ENCODE measurements around the gene ERI3. TPM values are rescaled to one million over a fixed set of nuclear protein-coding genes. Genes with fewer than 3 reads are reported as not detected.

Gene ERI3
- total and polyA plus RNA-seq, 9 of the 15 experiments (the other 6 are each of a cell fraction or from before 2014, with no cell fraction given): 47.8 to 93.4 (median 67.2) TPM

DNA sequence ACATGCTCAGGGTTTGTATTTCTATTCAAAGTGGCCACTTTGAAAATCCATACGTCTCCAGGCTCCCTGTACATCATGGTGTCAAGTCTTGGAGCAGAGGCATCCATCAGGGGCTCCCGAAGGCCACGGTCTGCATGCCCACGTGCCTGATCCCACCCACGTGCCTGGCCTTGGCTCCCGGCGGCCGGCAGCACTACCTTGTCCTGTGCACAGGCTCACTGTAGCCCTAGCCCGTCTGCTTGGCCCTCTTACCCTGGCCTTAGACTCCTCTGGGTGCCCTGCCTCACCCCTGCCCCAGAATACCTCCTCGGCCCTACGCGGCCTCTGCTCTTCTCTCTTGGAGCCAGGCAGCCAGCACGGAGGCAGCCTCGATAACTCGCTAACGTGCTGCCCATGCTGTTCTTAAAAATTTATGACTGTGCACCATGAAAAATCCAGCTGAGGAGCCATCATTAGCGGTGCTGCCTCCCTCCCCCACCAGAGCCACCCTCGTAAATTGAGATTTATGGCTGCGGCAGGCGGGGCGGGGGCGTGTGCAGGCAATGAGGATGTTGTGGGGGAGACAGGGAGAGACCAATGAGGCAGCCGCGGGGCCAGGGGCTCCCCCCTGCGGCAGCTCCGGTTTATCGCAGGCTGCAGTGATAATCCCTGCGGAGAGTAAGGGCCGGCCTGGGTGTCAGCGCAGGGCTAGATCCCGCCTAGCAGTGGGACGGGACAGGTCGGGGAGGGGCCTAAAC, 117.2 kb downstream of the ERI3 start (continued):
- 0 out of 2 replicates have a peak, but pooled peaks have one; percentile 30 for TF ChIP-seq JUND (IDR thresholded peaks at IDR 0.05; ENCODE audit: borderline replicate concordance, low read depth, low read length)
- TF ChIP-seq JUND (tag; IDR thresholded peaks at IDR 0.05; ENCODE audit: borderline replicate concordance, low read depth, low read length): no peak; the same call in 2 of the 3 replicates
- no peak for TF ChIP-seq COPS2 (conservative IDR thresholded peaks at IDR 0.05)
- TF ChIP-seq SRSF7 (optimal IDR thresholded peaks at IDR 0.05; ENCODE audit: low read depth, low read length): no peak
- TF ChIP-seq ZBTB12 (CRISPR knock-in tag; IDR thresholded peaks at IDR 0.05): no peak
- no peak for TF ChIP-seq BCLAF1 (IDR thresholded peaks at IDR 0.05; ENCODE audit: borderline replicate concordance in 1 of 2, control insufficient read depth in 1 of 2, low read depth in 2 of 2, low read length in 1 of 2)
- TF ChIP-seq TEAD2 (tag; IDR thresholded peaks at IDR 0.05): no peak
- no peak for TF ChIP-seq FUS (optimal IDR thresholded peaks at IDR 0.05; ENCODE audit: low read depth, low read length)
- TF ChIP-seq TCF3 (CRISPR knock-in tag; IDR thresholded peaks at IDR 0.05): peak; percentile 36; the same call in 1 of the 2 replicates
- TF ChIP-seq, protein P1, sequence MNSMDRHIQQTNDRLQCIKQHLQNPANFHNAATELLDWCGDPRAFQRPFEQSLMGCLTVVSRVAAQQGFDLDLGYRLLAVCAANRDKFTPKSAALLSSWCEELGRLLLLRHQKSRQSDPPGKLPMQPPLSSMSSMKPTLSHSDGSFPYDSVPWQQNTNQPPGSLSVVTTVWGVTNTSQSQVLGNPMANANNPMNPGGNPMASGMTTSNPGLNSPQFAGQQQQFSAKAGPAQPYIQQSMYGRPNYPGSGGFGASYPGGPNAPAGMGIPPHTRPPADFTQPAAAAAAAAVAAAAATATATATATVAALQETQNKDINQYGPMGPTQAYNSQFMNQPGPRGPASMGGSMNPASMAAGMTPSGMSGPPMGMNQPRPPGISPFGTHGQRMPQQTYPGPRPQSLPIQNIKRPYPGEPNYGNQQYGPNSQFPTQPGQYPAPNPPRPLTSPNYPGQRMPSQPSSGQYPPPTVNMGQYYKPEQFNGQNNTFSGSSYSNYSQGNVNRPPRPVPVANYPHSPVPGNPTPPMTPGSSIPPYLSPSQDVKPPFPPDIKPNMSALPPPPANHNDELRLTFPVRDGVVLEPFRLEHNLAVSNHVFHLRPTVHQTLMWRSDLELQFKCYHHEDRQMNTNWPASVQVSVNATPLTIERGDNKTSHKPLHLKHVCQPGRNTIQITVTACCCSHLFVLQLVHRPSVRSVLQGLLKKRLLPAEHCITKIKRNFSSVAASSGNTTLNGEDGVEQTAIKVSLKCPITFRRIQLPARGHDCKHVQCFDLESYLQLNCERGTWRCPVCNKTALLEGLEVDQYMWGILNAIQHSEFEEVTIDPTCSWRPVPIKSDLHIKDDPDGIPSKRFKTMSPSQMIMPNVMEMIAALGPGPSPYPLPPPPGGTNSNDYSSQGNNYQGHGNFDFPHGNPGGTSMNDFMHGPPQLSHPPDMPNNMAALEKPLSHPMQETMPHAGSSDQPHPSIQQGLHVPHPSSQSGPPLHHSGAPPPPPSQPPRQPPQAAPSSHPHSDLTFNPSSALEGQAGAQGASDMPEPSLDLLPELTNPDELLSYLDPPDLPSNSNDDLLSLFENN (IDR thresholded peaks at IDR 0.05; ENCODE audit: low read depth in 2 of 2, low read length in 2 of 2): peak in 1 of 2 experiments; percentile 11; a peak in 1 of 4 replicates
- TF ChIP-seq CBFB (CRISPR knock-in tag; IDR thresholded peaks at IDR 0.05): no peak
- TF ChIP-seq SETDB1 (IDR thresholded peaks at IDR 0.05; ENCODE audit: low read length): no peak
- TF ChIP-seq ZNF124 (CRISPR knock-in tag; IDR thresholded peaks at IDR 0.05): no peak
- no peak for TF ChIP-seq ZNF175 (CRISPR knock-in tag; IDR thresholded peaks at IDR 0.05; ENCODE audit: low read depth)
- TF ChIP-seq HSF4 (CRISPR knock-in tag; IDR thresholded peaks at IDR 0.05; ENCODE audit: borderline replicate concordance): no peak
- TF ChIP-seq, protein P2, sequence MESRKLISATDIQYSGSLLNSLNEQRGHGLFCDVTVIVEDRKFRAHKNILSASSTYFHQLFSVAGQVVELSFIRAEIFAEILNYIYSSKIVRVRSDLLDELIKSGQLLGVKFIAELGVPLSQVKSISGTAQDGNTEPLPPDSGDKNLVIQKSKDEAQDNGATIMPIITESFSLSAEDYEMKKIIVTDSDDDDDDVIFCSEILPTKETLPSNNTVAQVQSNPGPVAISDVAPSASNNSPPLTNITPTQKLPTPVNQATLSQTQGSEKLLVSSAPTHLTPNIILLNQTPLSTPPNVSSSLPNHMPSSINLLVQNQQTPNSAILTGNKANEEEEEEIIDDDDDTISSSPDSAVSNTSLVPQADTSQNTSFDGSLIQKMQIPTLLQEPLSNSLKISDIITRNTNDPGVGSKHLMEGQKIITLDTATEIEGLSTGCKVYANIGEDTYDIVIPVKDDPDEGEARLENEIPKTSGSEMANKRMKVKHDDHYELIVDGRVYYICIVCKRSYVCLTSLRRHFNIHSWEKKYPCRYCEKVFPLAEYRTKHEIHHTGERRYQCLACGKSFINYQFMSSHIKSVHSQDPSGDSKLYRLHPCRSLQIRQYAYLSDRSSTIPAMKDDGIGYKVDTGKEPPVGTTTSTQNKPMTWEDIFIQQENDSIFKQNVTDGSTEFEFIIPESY (CRISPR knock-in tag; IDR thresholded peaks at IDR 0.05): peak; percentile 51; the same call in 1 of the 2 replicates
- peak; percentile 67; the same call in 1 of the 2 replicates for TF ChIP-seq CTBP1 (IDR thresholded peaks at IDR 0.05; ENCODE audit: borderline replicate concordance)
